Pulmonary artery endothelial cell (primary cell): ENCODE measurements around the gene SLC8A3. TPM values are rescaled to one million over a fixed set of nuclear protein-coding genes. Genes with fewer than 3 reads are reported as not detected.
A peak's percentile ranks its signal among the peaks of the same experiment; 100 is the strongest.

Experiments used
- DNase-seq: peaks from one replicate; pipeline ENCODE4 v3.0.0-alpha.2; 2011; ENCODE audit warnings: low read depth, low spot score
- total RNA-seq: library from RNA; depleted of rRNA; stranded (reverse); fragments of >200 nt; gene quantifications from 2 replicates; pipeline ENCODE4 v1.2.3, GENCODE V29; 2014

The SLC8A3 gene
- total RNA-seq, 1 donor from 2014 or later: 0.13 TPM

GRCh38 chr14:70002589-70003346, 186.0 kb downstream of the SLC8A3 start:
- DNase-seq: no peak

DNA sequence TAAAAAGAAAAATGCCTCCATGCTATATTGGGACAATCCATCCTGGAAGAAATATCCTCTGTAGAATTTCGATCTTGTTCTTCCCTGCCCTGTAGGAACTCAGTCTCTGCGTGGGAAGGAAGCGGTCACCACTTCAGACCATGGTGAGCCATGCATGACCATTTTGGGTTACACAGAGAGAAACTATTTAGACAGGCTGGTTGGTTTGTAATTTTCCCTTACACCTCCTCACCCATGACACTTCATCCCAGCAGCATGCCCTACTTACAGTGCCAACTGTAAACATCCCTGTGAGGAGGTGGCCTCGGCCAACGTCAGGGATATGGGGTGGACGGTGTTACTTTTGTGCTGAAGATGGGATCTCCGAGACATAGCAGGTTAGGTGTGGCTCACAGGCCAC, 188.2 kb downstream of the SLC8A3 start:
- DNase-seq: no peak

GRCh38 chr14:69999261-69999674, 189.5 kb downstream of the SLC8A3 start:
- peak; percentile 55 for DNase-seq

DNA sequence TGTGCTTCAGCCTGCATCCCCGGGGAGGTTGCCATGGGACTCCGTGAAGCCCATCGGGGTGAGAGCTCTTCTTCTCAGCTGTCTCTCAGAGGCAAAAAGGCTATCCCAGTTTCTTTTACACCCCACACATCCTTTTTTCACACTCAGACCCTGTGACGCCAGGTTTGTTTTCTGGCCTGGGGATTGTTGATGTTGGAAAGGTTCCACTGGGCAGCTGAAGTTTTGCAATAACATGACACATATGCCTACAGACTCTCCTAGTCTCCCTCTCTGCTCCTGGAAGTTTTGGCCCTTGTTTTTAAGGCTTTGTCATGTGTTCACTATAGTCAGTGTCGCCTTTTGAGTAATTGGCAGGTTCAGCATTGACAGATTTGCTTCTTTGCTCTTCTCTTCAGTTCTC, 190.9 kb downstream of the SLC8A3 start:
- DNase-seq: peak; percentile 27

- no peak for DNase-seq
Observed at GRCh38 chr14:69996216-69996615, 192.5 kb downstream of the SLC8A3 start.

Other genes with a start within 250 kb of the SLC8A3 start
- gene COX16, start 170.7 kb upstream of the SLC8A3 start, total RNA-seq: 41.0 and 42.2 TPM in 2 replicates
- 18.8 and 23.4 TPM in 2 replicates for gene SYNJ2BP, start 228.1 kb upstream of the SLC8A3 start, total RNA-seq